Activated CD4-positive, alpha-beta T cell treated with anti-CD3 and anti-CD28 coated beads, Interleukin-2, amount 10 ng/mL, durations not matched to agents 7 days and 5 days (primary cell): Measurements from ENCODE around the gene NUP58. TPM values are rescaled to one million over a fixed set of nuclear protein-coding genes. Genes with fewer than 3 reads are reported as not detected.

ENCODE experiments used
- CTCF ChIA-PET: fragments of 350-600 bp; sonication (Branson Sonifier 250); formaldehyde crosslinking; loops from one replicate; lab custom pipeline; 2021; ENCODE audit warnings: antibody characterized with exemption; lab: Charles Lee
- POLR2A ChIA-PET: fragments of 350-600 bp; sonication (Branson Sonifier 250); formaldehyde crosslinking; loops from one replicate; lab custom pipeline; 2021; ENCODE audit warnings: antibody characterized with exemption; lab: Charles Lee
- DNase-seq: peaks from one replicate; pipeline ENCODE4 v3.0.0-alpha.2; 2020
- H3K27ac Mint-ChIP-seq: one replicate; pipeline ENCODE4 v1.8.0; 2021; ENCODE audit warnings: mild to moderate bottlenecking, moderate library complexity, mixed read lengths
- H3K27me3 Mint-ChIP-seq: one replicate; pipeline ENCODE4 v1.8.0; 2021; ENCODE audit warnings: mixed read lengths
- H3K36me3 Mint-ChIP-seq: one replicate; pipeline ENCODE4 v1.8.0; 2021; ENCODE audit warnings: low read depth, mixed read lengths
- H3K4me1 Mint-ChIP-seq: one replicate; pipeline ENCODE4 v1.8.0; 2021; ENCODE audit warnings: mixed read lengths
- H3K4me3 Mint-ChIP-seq: one replicate; pipeline ENCODE4 v1.8.0; 2021; ENCODE audit warnings: mild to moderate bottlenecking, moderate library complexity, mixed read lengths
- H3K9me3 Mint-ChIP-seq: one replicate; pipeline ENCODE4 v1.8.0; 2021; ENCODE audit warnings: mixed read lengths
- total RNA-seq, 2 experiments: library from RNA; stranded (reverse); gene quantifications; one replicate each; pipeline ENCODE4 v1.2.3, GENCODE V29; 2021

Gene NUP58
- total RNA-seq, 2 experiments from 2014 or later: 75.0 to 76.0 TPM

DNA sequence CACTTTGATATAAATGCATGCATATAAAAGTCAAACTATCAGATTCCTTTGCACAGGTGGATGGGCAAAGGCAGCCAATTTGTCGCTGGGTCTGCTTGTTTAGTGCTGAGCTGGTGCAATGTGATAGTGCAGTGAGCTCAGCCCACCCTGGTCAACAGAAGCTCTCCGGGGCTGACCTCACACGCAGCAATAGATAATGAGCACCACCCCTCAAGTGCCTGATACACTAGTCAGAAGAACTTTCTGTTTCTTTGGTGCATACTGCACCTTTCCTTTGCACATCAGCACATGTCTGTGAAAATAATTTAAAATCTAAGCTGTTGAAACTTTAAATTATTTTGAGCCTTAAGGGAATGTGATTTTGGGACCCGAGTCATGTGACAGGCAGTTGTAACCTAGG is 90.5 kb downstream of the NUP58 start:
- ChIA-PET POLR2A (no interaction called here), CTCF (no interaction called here)
- Mint-ChIP-seq H3K4me1 (no peaks in the 10 kb centered on the region), H3K4me3 (no peak overlapping the region), H3K9me3 (no peaks in the 10 kb centered on the region), H3K27me3 (peaks cover 20% of the 10 kb centered on the region), H3K36me3 (no peaks in the 10 kb centered on the region), H3K27ac (no peak overlapping the region)
- no peak for DNase-seq

Other genes starting within 250 kb of the NUP58 start
- gene PABPC3, start 205.5 kb upstream of the NUP58 start, total RNA-seq: under 1 TPM; 0.40 to 0.58 TPM
- not detected for gene AMER2, start 129.3 kb upstream of the NUP58 start, total RNA-seq
- gene MTMR6, start 14.1 kb upstream of the NUP58 start, total RNA-seq: 10 to 100 TPM; 20.9 to 21.1 TPM
- under 1 TPM; 0.22 to 0.42 TPM for gene ATP8A2, start 70.3 kb downstream of the NUP58 start, total RNA-seq